SHP77 (cell line): Measurements from ENCODE around the gene ITIH3.

ENCODE experiments used
- DNase-seq, 2 experiments: peaks; one replicate each; lab custom pipeline; 2025; lab: John Stamatoyannopoulos, UW

The ITIH3 gene

GRCh38 chr3:52793702-52794611, 639 bp upstream of the ITIH3 start:
- no peak for DNase-seq

DNA sequence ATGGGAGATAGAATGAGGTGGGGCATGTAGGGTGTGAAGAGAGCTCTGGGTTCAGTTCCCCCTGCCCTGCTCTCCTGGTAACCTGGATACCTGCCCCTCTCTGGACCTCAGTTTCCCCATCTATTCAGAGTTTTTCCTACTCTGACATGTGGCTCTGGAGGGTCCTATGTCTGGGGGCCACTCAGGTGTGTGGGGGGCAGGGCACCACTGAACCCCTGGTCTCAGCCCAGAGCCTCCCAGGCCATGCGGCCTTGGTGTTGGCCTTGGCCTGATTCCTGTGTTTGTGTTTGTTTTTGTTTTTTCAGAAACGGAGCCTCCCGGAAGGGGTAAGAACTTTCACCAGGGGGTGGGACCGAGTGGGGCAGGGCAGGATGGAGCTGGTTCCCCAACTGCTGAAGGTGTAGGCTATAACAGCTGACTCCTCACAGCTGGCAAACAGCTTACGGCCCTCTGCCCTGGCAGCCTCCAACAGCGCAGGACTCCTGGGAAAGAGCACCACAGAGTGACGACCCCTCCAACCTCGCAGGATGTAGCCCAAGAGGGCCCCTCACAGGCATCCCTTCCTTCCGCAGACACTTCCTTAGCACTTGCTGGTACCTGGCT, 803 bp downstream of the ITIH3 start:
- no peak for DNase-seq

GRCh38 chr3:52796411-52796810, 1.8 kb downstream of the ITIH3 start:
- DNase-seq: no peak

DNA sequence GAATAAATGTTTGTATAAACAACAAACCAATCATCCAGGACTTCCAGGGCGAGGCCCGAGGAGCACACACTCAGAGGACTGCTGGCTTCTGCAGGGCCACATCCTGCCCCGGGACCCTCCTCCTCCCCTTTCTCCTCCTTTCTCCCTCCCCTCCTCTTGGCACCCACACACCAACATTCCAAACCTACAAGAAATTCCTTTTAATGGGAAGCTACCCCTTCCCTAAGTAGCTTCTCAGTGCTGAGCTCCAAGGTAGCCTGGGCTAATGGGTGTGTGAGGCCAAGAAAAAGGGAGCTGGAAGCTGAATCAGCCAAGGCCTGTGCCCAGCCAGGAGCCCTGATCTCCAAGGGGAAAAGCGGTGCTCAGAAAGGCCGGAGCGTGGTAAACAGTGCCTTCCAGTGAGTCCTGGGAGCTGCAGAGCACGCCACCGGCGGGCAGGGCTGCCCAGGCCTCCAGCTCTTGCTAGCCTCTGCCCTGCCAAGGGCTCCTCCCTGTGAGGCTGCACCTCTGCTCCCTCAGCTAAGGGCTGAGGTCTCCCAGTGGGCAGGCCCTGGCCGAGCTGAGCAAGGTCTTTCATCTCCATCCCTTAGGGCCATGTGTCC, 3.9 kb downstream of the ITIH3 start:
- DNase-seq: no peak

DNA sequence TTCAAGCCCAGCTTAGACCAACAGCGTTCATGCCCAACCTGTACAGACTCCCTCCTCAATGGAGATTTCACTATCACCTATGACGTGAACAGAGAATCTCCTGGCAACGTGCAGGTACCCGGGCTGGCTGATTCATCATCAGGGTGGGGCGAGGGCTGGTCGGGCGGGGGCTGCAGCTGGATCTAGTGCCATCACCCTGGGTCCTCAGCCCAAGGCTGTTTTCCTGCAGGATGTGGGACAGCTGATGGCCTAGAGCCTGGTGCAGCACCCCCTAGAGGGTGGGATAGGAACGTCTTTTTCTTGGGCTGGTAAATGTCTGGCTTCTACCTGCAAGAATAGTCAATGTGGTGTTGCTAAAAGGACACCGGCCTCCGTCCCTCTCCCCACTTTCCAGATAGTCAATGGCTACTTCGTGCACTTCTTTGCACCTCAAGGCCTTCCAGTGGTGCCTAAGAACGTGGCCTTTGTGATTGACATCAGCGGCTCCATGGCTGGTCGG, 4.4 kb downstream of the ITIH3 start:
- peak; percentile 21 to 45 for DNase-seq

DNA sequence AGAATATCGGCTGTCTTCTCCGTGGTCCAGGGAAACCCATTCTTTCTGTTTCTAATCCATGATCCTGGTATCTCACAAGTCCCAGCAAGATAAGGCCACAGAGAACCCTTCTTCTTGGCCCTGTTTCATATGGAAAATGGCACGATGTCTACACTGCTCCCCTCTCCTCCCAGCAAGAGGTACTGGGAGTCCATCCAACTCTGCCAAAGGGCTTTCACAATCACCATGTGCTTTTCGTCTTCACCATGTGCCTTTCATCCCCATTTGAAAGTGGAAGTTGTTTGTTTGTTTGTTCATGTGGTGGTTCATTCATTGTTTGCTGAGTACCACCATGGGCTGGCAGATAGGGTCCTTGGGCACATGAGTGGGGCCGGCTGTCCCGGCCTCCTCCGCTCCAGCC, 5.5 kb downstream of the ITIH3 start:
- no peak for DNase-seq

GRCh38 chr3:52801839-52802238, 7.2 kb downstream of the ITIH3 start:
- no peak for DNase-seq

GRCh38 chr3:52805270-52806039, 10.9 kb downstream of the ITIH3 start:
- no peak for DNase-seq

DNA sequence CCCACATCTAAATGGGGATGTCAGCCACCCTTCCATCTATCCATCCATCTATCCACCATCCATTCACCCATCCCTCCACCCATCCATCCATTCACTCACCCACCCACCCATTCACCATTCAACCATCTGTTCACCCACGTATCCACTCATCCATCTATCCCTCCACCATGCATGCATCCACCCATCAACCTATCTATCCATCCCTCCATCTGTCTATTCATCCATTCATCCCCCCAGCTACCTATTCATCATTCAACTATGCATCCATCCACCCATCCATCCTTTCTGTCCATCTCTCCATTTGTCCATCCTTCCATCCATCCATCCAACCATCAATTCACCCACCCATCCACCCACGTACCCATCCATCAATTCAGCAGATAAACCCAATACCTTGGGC, 14.6 kb downstream of the ITIH3 start:
- no peak for DNase-seq

DNA sequence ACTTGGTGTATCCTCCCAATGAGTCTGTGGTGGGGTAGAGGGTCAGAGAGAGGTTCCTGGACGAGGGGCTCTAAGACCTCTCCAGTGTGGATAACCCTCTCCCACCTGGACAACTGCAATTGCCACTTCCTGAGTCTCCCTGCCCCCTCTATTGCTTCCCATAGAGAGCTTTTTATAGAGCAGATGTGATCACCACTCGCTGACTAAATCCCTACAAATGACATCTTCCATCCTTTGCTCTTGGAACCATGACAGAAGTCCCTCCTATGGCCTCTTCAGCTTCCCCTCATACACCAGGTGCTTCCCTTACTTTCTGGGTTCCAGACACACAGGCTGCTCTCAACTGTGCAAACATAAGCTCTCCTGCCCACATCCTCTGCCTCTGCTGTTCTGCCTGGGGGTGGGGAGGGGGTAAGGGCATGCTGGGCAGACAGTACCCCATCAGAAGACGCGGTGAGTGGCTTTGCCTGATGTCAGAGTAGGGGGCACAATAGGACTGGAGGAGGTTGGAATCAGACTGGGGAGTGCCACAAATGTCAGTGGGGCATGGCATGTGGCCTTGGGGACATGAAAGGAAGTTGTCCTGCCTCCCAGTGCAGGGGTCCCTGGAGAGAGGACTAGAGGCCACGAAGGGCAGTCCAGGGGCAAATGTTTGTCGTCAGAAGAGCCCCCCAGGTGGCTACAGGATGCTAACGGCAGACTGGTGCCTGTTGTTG, 15.2 kb downstream of the ITIH3 start:
- DNase-seq: peak; percentile 85 to 88

GRCh38 chr3:52810923-52811322, 16.3 kb downstream of the ITIH3 start:
- DNase-seq: no peak

GRCh38 chr3:52811452-52812011, 16.9 kb downstream of the ITIH3 start:
- no peak for DNase-seq

DNA sequence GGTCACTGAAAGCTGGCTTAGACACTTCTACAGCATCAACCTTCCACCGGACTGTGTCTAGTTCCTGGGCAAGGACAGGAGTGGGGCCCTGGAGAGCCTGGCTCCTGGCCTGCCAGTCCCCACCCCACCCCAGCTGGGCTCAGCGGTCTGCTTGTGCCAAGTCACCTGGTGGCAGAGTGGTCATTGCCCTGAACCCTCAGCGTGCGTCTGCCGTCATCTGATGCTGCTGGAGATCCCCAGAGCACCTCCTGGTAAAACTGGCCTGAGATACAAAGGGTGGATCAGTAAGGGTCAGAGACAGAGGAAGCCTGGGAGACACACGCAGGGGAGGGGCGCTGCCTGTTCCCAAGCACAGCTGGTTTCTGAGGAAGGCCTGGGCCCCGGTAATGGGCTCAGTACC, 19.2 kb downstream of the ITIH3 start:
- no peak for DNase-seq

- no peak for DNase-seq
Observed at GRCh38 chr3:52816199-52816598, 21.6 kb downstream of the ITIH3 start.

GRCh38 chr3:52816654-52817053, 22.1 kb downstream of the ITIH3 start:
- DNase-seq: no peak

GRCh38 chr3:52817221-52817620, 22.6 kb downstream of the ITIH3 start:
- DNase-seq: no peak

DNA sequence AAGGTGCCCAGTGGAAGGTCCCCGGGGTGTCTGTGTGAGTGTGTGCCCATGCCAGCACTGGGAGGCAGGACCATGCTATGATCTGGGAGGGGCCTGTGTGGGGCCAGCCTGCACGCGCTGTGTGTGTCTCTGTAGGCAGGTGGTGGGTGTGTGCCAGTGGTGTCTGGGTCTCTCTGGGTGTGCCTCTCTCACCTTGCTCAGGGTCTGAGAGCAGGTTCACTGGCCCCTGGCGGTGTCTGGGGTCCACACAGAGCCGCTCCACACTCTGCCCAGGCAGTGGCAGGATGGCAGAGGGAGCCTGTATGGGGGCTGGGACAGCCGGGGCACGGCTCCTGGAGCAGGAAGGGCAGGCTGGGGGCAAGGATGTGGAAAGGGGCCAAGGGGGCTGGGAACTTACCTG, 23.3 kb downstream of the ITIH3 start:
- DNase-seq: no peak

- peak in 1 of 2 experiments; percentile 38 for DNase-seq
Observed at GRCh38 chr3:52819936-52820335, 25.3 kb downstream of the ITIH3 start.

DNA sequence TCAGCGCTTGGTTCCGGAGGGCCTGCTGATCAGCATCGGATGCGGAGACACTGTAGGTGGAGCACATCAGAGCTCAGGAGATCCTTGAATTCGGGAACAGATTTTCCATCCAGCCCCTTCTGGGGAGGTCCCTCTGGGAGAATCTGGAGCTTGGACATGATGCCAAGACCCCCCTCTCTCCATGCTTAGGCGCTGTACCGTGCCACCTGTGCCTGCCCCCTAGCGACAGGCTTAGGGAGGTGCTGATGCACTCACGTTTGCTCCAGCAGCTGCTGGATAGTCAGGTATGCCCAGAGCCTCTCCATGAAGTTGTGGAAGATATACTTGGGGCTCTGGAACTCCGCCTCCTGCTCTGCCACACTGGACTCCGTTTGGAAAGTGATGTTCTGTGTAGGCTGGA, 26.1 kb downstream of the ITIH3 start:
- DNase-seq: peak; percentile 50 to 54

- no peak for DNase-seq
Observed at GRCh38 chr3:52822363-52822762, 27.8 kb downstream of the ITIH3 start.

DNA sequence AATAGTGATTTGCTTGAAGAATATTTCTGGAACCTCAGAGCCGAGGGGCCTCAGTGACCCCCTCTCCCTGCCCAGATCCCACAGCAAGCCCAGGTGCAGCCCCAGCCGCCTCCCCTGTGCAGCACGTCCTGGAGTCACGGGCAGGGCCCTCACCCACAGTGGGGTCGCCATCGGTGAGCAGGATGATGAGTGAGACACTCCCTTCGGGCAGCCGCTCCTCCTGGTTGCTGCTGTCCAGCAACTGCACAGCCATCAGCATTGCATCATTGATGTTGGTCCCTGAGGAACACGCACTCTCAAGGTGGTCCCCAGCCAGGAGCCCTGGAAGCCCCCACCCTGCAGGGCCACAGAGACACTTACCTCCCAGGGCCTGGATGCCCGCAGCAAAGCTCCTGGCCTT, 29.4 kb downstream of the ITIH3 start:
- DNase-seq: no peak
